Activated CD8-positive, alpha-beta memory T cell treated with anti-CD3 and anti-CD28 coated beads for 1 hour (primary cell): ENCODE measurements around the gene TFDP1.

Experiments
- DNase-seq, 2 donors: peaks; one replicate each; pipeline ENCODE4 v3.0.0-alpha.2; 2020; ENCODE audit warnings: low read depth in 1 of 2; ENCODE audit errors: extremely low read depth in 1 of 2

The TFDP1 gene

GRCh38 chr13:113628291-113629270 is 44.0 kb downstream of the TFDP1 start:
- no peak for DNase-seq

- DNase-seq, result no peak
Measured at GRCh38 chr13:113629866-113630265, 45.3 kb downstream of the TFDP1 start.

GRCh38 chr13:113630296-113630695 is 45.7 kb downstream of the TFDP1 start:
- DNase-seq, result no peak

- DNase-seq, result no peak
Measured at GRCh38 chr13:113630804-113631203, 46.3 kb downstream of the TFDP1 start.

GRCh38 chr13:113631341-113632095 is 47.0 kb downstream of the TFDP1 start:
- DNase-seq, result no peak

- DNase-seq, result no peak
Measured at GRCh38 chr13:113632706-113633484, 48.3 kb downstream of the TFDP1 start.

- DNase-seq, result no peak
Measured at GRCh38 chr13:113633485-113633873, 48.9 kb downstream of the TFDP1 start.

GRCh38 chr13:113634279-113635047 is 49.9 kb downstream of the TFDP1 start:
- DNase-seq, result no peak

GRCh38 chr13:113635048-113635420 is 50.5 kb downstream of the TFDP1 start:
- DNase-seq, result no peak

- no peak for DNase-seq
Measured at GRCh38 chr13:113635709-113636108, 51.2 kb downstream of the TFDP1 start.

- no peak for DNase-seq
Measured at GRCh38 chr13:113636266-113636963, 51.9 kb downstream of the TFDP1 start.

GRCh38 chr13:113637262-113638160 is 53.0 kb downstream of the TFDP1 start:
- DNase-seq, result no peak

- DNase-seq, result no peak
Measured at GRCh38 chr13:113638173-113638746, 53.7 kb downstream of the TFDP1 start.

GRCh38 chr13:113638806-113639205 is 54.3 kb downstream of the TFDP1 start:
- DNase-seq, result no peak

- DNase-seq, result no peak
Measured at GRCh38 chr13:113639616-113640262, 55.2 kb downstream of the TFDP1 start.

GRCh38 chr13:113641426-113641825 is 56.9 kb downstream of the TFDP1 start:
- no peak for DNase-seq

GRCh38 chr13:113642563-113642962 is 58.0 kb downstream of the TFDP1 start:
- DNase-seq, result no peak

GRCh38 chr13:113643593-113643992 is 59.0 kb downstream of the TFDP1 start:
- no peak for DNase-seq
